D721Med (cell line): Measurements from ENCODE around the gene ADM.
A peak's percentile ranks its signal among the peaks of the same experiment; 100 is the strongest.

Experiments used
- DNase-seq: peaks from one replicate; pipeline ENCODE4 v3.0.0; 2011; ENCODE audit warnings: low spot score; ENCODE audit not compliant: insufficient read length
- FAIRE-seq: peaks from 2 replicates; lab custom pipeline; 2011; peaks lifted over from hg19 to GRCh38; lab: Jason Lieb, UNC
- CTCF ChIP-seq: IDR thresholded peaks from 2 replicates; pipeline ENCODE4 v1.5.1; 2012; ENCODE audit warnings: mild to moderate bottlenecking, control low read depth; ENCODE audit not compliant: insufficient read depth; ENCODE audit errors: missing control alignments

The ADM gene

DNA sequence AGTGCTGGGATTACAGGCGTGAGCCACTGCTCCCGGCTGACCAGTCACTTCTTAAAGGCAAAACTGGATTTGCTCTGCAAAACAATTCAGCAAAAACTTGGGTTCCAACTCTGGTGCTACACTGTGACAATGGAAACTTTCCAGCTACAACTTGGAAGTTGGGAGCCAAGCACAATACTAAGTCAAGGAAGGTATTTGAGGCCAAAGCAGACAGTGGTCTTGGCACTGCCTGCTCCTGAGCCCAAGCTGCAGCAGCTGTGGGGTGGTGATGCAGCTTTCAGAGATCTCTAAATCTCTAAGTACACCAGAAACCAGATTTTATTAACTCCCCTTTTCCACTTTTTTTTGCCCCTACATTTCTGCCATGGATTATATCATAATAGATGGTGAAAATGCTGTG is 17.5 kb downstream of the ADM start:
- DNase-seq = no peak
- no peak for FAIRE-seq
- no peak for TF ChIP-seq CTCF

- TF ChIP-seq CTCF = peak; percentile 51
- FAIRE-seq (no peak), DNase-seq (no peak)
Measured at GRCh38 chr11:10322830-10323792, 18.2 kb downstream of the ADM start.

GRCh38 chr11:10323793-10324170 is 18.9 kb downstream of the ADM start:
- FAIRE-seq = no peak
- no peak for TF ChIP-seq CTCF
- no peak for DNase-seq

- FAIRE-seq (no peak), DNase-seq (no peak)
- no peak for TF ChIP-seq CTCF
Measured at GRCh38 chr11:10324474-10324873, 19.6 kb downstream of the ADM start.

- TF ChIP-seq CTCF = no peak
- DNase-seq (no peak), FAIRE-seq (no peak)
Measured at GRCh38 chr11:10325277-10326011, 20.6 kb downstream of the ADM start.

DNA sequence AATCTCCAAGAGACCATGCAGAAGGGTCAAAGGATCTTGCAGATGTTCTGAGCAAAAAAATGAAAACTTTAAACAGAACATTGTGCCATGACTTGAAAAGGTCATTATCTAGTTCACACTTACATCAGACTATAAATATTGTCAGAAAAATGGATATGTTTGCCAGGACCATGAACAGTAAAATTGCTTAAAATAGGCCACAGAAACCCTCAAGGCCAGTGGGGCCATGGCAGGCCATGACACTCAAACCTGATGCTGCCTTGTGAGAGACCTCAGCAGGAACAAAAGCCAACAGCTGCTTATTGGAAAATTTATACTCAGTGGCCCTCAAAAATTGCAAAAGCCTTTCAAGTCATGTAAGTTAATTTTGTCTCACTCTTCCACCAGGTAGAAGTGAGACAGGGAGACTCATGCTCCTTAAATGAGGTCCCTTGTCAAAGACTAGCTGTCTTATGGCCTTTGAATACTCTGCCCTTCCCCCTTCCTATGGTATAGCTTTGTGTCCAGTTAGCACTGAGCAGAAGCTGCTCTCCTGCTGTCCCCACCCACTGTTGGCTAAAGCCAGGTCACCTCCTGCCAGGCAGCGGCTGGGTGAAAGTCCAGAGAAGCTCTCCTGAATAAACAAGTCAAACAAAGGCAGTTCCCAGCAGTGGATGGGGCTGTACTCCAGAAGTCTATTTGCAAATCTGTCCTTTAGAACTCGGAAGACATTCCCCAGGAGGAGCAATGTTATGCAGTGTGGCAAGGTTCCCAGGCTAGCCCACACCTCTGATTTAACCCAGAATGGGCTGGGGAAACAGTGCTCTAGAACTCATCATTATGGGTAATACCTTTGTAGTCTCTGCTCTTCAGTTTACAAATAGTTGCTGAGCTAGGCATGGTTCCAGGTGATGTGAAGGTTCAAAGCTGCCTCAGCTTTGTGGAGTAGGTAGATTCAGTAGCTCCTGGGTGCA is 21.4 kb downstream of the ADM start:
- DNase-seq = no peak
- no peak for TF ChIP-seq CTCF

More for the DNA sequence above, 21.4 kb downstream of the ADM start:
- FAIRE-seq = no peak
